Parathyroid adenoma (tissue), 2 donors: Measurements from ENCODE around the gene ADGRG6.

Experiments used
- H2AFZ ChIP-seq: fragments of 300-600 bp; sonication (generic); one replicate; pipeline ENCODE4 v1.7.0; 2017; ENCODE audit warnings: antibody characterized with exemption, mild to moderate bottlenecking
- H3K27ac ChIP-seq: fragments of 300-600 bp; sonication (generic); one replicate; pipeline ENCODE4 v1.7.0; 2017
- H3K27me3 ChIP-seq: fragments of 300-600 bp; sonication (generic); one replicate; pipeline ENCODE4 v1.7.0; 2017; ENCODE audit warnings: low read length; ENCODE audit not compliant: control insufficient read depth, insufficient read depth
- H3K36me3 ChIP-seq: fragments of 300-600 bp; sonication (generic); one replicate; pipeline ENCODE4 v1.7.0; 2017; ENCODE audit warnings: low read length; ENCODE audit not compliant: control insufficient read depth, insufficient read depth
- H3K4me1 ChIP-seq: fragments of 300-600 bp; sonication (generic); one replicate; pipeline ENCODE4 v1.7.0; 2017; ENCODE audit warnings: control low read depth
- H3K4me2 ChIP-seq: fragments of 300-600 bp; sonication (generic); one replicate; pipeline ENCODE4 v1.7.0; 2017; ENCODE audit warnings: low read length
- H3K4me3 ChIP-seq: fragments of 300-600 bp; sonication (generic); one replicate; pipeline ENCODE4 v1.7.0; 2017; ENCODE audit warnings: low read depth, low read length
- H3K79me2 ChIP-seq: fragments of 300-600 bp; sonication (generic); one replicate; pipeline ENCODE4 v1.7.0; 2017; ENCODE audit warnings: control low read depth
- H3K9ac ChIP-seq: fragments of 300-600 bp; sonication (generic); one replicate; pipeline ENCODE4 v1.7.0; 2017; ENCODE audit warnings: mild to moderate bottlenecking
- H3K9me3 ChIP-seq: fragments of 300-600 bp; sonication (generic); one replicate; pipeline ENCODE4 v1.7.0; 2017; ENCODE audit warnings: low read length; ENCODE audit not compliant: control insufficient read depth
- CTCF ChIP-seq: fragments of 300-600 bp; sonication (generic); IDR thresholded peaks from one replicate; pipeline ENCODE4 v1.7.0; 2017; ENCODE audit warnings: antibody characterized with exemption, mild to moderate bottlenecking
- donor health status: primary hyperparathyroidism.

ADGRG6 gene

GRCh38 chr6:142300302-142300701 is 1.5 kb upstream of the ADGRG6 start:
- Histone ChIP-seq H3K9ac (no peak overlapping the region), H3K4me2 (no peak overlapping the region), H3K36me3 (no peaks in the 10 kb centered on the region), H3K9me3 (no peaks in the 10 kb centered on the region), H3K27me3 (no peaks in the 10 kb centered on the region), H3K79me2 (no peaks in the 10 kb centered on the region), H3K27ac (no peak overlapping the region), H3K4me3 (no peak overlapping the region), H3K4me1 (no peaks in the 10 kb centered on the region), H2AFZ (no peak overlapping the region)
- no peak for TF ChIP-seq CTCF

GRCh38 chr6:142300758-142301650 is 803 bp upstream of the ADGRG6 start:
- H3K4me1 ChIP-seq = no peaks in the 10 kb centered on the region
- H3K4me2 ChIP-seq = peak overlapping the region; percentile 87
- no peak for TF ChIP-seq CTCF
- H3K9me3 ChIP-seq = no peaks in the 10 kb centered on the region
- no peak overlapping the region for H3K9ac ChIP-seq
- H3K27ac ChIP-seq = no peak overlapping the region
- no peaks in the 10 kb centered on the region for H3K27me3 ChIP-seq
- H3K36me3 ChIP-seq = no peaks in the 10 kb centered on the region
- peak overlapping the region; percentile 76 for H3K4me3 ChIP-seq
- no peaks in the 10 kb centered on the region for H3K79me2 ChIP-seq
- H2AFZ ChIP-seq = peak overlapping the region; percentile 82

GRCh38 chr6:142302421-142303175 is 791 bp downstream of the ADGRG6 start:
- H3K4me2 ChIP-seq = peak overlapping the region; percentile 87
- no peak overlapping the region for H3K27ac ChIP-seq
- no peaks in the 10 kb centered on the region for H3K9me3 ChIP-seq
- peak overlapping the region; percentile 82 for H2AFZ ChIP-seq
- peak overlapping the region; percentile 76 for H3K4me3 ChIP-seq
- no peak for TF ChIP-seq CTCF
- H3K27me3 ChIP-seq = no peaks in the 10 kb centered on the region
- H3K9ac ChIP-seq = no peak overlapping the region
- H3K79me2 ChIP-seq = no peaks in the 10 kb centered on the region
- H3K36me3 ChIP-seq = no peaks in the 10 kb centered on the region
- no peaks in the 10 kb centered on the region for H3K4me1 ChIP-seq

- no peaks in the 10 kb centered on the region for H3K4me1 ChIP-seq
- H3K27me3 ChIP-seq = no peaks in the 10 kb centered on the region
- TF ChIP-seq CTCF = no peak
- peak overlapping the region; percentile 22 for H3K4me2 ChIP-seq
- H2AFZ ChIP-seq = no peak overlapping the region
- H3K36me3 ChIP-seq = no peaks in the 10 kb centered on the region
- no peak overlapping the region for H3K27ac ChIP-seq
- no peak overlapping the region for H3K4me3 ChIP-seq
- no peaks in the 10 kb centered on the region for H3K9me3 ChIP-seq
- no peaks in the 10 kb centered on the region for H3K79me2 ChIP-seq
- H3K9ac ChIP-seq = no peak overlapping the region
Measured at GRCh38 chr6:142303176-142303533, 1.3 kb downstream of the ADGRG6 start.
